IMR-90 (cell line): ENCODE results near the gene MRPL52. TPM values are rescaled to one million over a fixed set of nuclear protein-coding genes. Genes with fewer than 3 reads are reported as not detected.

Experiments
- ATAC-seq: fragments of 200-7000 bp; cut with Tn5 transposase; 2 replicates; pipeline ENCODE4 v1.9.1; 2020; ENCODE audit warnings: low read depth, mild to moderate bottlenecking, moderate library complexity
- BruUV-seq: library from RNA; stranded (reverse); fragments of 400-500 nt; replicated peaks from 2 replicates; lab custom pipeline; 2021; lab: Mats Ljungman, UMichigan
- CTCF ChIA-PET: fragments of 300-600 bp; formaldehyde crosslinking; extraction: SDS; loops from one replicate; lab custom pipeline; 2021; ENCODE audit warnings: antibody characterized with exemption; lab: Yijun Ruan, JAX
- POLR2A ChIA-PET: fragments of 300-600 bp; sonication (Branson Sonifier 250); formaldehyde crosslinking; loops from one replicate; lab custom pipeline; 2022; ENCODE audit warnings: antibody characterized with exemption; ENCODE audit not compliant: unreplicated experiment; lab: Charles Lee
- DNase-seq: peaks from one replicate; pipeline ENCODE4 v3.0.0; 2013
- H2AFZ ChIP-seq: replicated peaks from 2 replicates; pipeline ENCODE3; 2013; ENCODE audit warnings: low read length, mild to moderate bottlenecking; ENCODE audit not compliant: poor library complexity
- H2AK5ac ChIP-seq: 2 replicates; pipeline ENCODE4 v1.6.1; 2013; ENCODE audit warnings: low read depth, low read length, inconsistent platforms
- H2AK9ac ChIP-seq: replicated peaks from 2 replicates; pipeline ENCODE3; 2013; ENCODE audit warnings: mild to moderate bottlenecking, low read depth, low read length, moderate library complexity; ENCODE audit not compliant: poor library complexity
- H2BK120ac ChIP-seq: 2 replicates; pipeline ENCODE4 v1.6.1; 2013; ENCODE audit warnings: low read depth, low read length, inconsistent platforms
- H2BK15ac ChIP-seq: 3 replicates; pipeline ENCODE4 v1.6.1; 2013; ENCODE audit warnings: low read depth, low read length, inconsistent platforms
- H2BK20ac ChIP-seq: 2 replicates; pipeline ENCODE4 v1.6.1; 2013; ENCODE audit warnings: low read depth, mild to moderate bottlenecking, inconsistent platforms, low read length, moderate library complexity
- H2BK5ac ChIP-seq: 2 replicates; pipeline ENCODE4 v1.6.1; 2013; ENCODE audit warnings: mild to moderate bottlenecking, low read depth, low read length, inconsistent platforms; ENCODE audit not compliant: poor library complexity, severe bottlenecking
- H3K14ac ChIP-seq: replicated peaks from 2 replicates; pipeline ENCODE4 v1.6.1; 2013; ENCODE audit warnings: low read depth, low read length, inconsistent platforms
- H3K18ac ChIP-seq: 2 replicates; pipeline ENCODE4 v1.6.1; 2013; ENCODE audit warnings: low read depth, low read length, control low read depth
- H3K23ac ChIP-seq: 2 replicates; pipeline ENCODE4 v1.6.1; 2013; ENCODE audit warnings: low read depth, low read length, inconsistent platforms
- H3K27ac ChIP-seq: 2 replicates; pipeline ENCODE4 v1.5.1; 2013; ENCODE audit warnings: mild to moderate bottlenecking, control low read depth, low read length; ENCODE audit not compliant: insufficient read depth
- H3K27me3 ChIP-seq: 2 replicates; pipeline ENCODE4 v1.6.1; 2013; ENCODE audit warnings: low read length; ENCODE audit not compliant: control insufficient read depth, insufficient read depth
- H3K36me3 ChIP-seq: 2 replicates; pipeline ENCODE4 v1.6.1; 2013; ENCODE audit warnings: low read length, mixed read lengths; ENCODE audit not compliant: control insufficient read depth, insufficient read depth
- H3K4ac ChIP-seq: 2 replicates; pipeline ENCODE4 v1.6.1; 2013; ENCODE audit warnings: low read depth, low read length, inconsistent platforms
- H3K4me1 ChIP-seq: 2 replicates; pipeline ENCODE4 v1.6.1; 2013; ENCODE audit warnings: low read length, mixed read lengths; ENCODE audit not compliant: control insufficient read depth, insufficient read depth
- H3K4me2 ChIP-seq: 2 replicates; pipeline ENCODE4 v1.6.1; 2013; ENCODE audit warnings: low read depth, mild to moderate bottlenecking, control low read depth, low read length, moderate library complexity
- H3K4me3 ChIP-seq: 2 replicates; pipeline ENCODE4 v1.5.1; 2013; ENCODE audit warnings: low read depth, mild to moderate bottlenecking, control low read depth, low read length, moderate library complexity; ENCODE audit not compliant: insufficient read depth
- H3K56ac ChIP-seq: 2 replicates; pipeline ENCODE4 v1.6.1; 2013; ENCODE audit warnings: low read length, inconsistent platforms; ENCODE audit not compliant: insufficient read depth; ENCODE audit errors: extremely low read depth
- H3K79me1 ChIP-seq, 2 experiments: 2 replicates each; pipeline ENCODE4 v1.6.1; 2013; ENCODE audit warnings: low read length in 2 of 2, inconsistent platforms in 1 of 2, low read depth in 1 of 2
- H3K9ac ChIP-seq: 2 replicates; pipeline ENCODE4 v1.6.1; 2013; ENCODE audit warnings: low read depth, low read length, control low read depth
- H3K9me1 ChIP-seq: 2 replicates; pipeline ENCODE4 v1.6.1; 2013; ENCODE audit warnings: low read length, inconsistent platforms; ENCODE audit not compliant: insufficient read depth
- H3K9me3 ChIP-seq: 2 replicates; pipeline ENCODE4 v1.6.1; 2013; ENCODE audit warnings: low read length; ENCODE audit not compliant: control insufficient read depth, insufficient read depth
- H4K20me1 ChIP-seq: 2 replicates; pipeline ENCODE4 v1.6.1; 2013; ENCODE audit warnings: low read length, inconsistent platforms; ENCODE audit not compliant: insufficient read depth
- H4K5ac ChIP-seq: 2 replicates; pipeline ENCODE4 v1.6.1; 2013; ENCODE audit warnings: mild to moderate bottlenecking, low read depth, low read length, control low read depth
- H4K8ac ChIP-seq, 2 experiments: 2 replicates each; pipeline ENCODE4 v1.6.1; 2013; ENCODE audit warnings: low read depth in 2 of 2, low read length in 2 of 2, control low read depth in 1 of 2, inconsistent platforms in 1 of 2
- H4K91ac ChIP-seq: 2 replicates; pipeline ENCODE4 v1.6.1; 2013; ENCODE audit warnings: low read depth, low read length, inconsistent platforms; ENCODE audit not compliant: insufficient read depth
- CHD1 ChIP-seq: IDR thresholded peaks from 2 replicates; pipeline ENCODE4 v1.6.1; 2012; ENCODE audit warnings: low read depth, low read length, improper control_type of control experiment
- FOS ChIP-seq: fragments of 150-350 bp; IDR thresholded peaks from 2 replicates; pipeline ENCODE4 v1.6.1; 2016; ENCODE audit warnings: low read depth, low read length
- MAZ ChIP-seq: IDR thresholded peaks from 2 replicates; pipeline ENCODE4 v1.6.1; 2012; ENCODE audit warnings: low read depth, mild to moderate bottlenecking, low read length, improper control_type of control experiment, moderate library complexity, borderline replicate concordance
- MXI1 ChIP-seq: IDR thresholded peaks from 2 replicates; pipeline ENCODE4 v1.6.1; 2012; ENCODE audit warnings: low read depth, mild to moderate bottlenecking, low read length, moderate library complexity, borderline replicate concordance
- POLR2A ChIP-seq: IDR thresholded peaks from 2 replicates; pipeline ENCODE4 v1.6.1; 2012; ENCODE audit warnings: mild to moderate bottlenecking, low read depth, low read length
- RAD21 ChIP-seq: IDR thresholded peaks from 2 replicates; pipeline ENCODE4 v1.6.1; 2012; ENCODE audit warnings: low read length, improper control_type of control experiment
- RFX5 ChIP-seq: IDR thresholded peaks from 2 replicates; pipeline ENCODE4 v1.8.0; 2012; ENCODE audit warnings: low read depth, mild to moderate bottlenecking, low read length, moderate library complexity
- WGBS, 2 experiments: methylation state at CpG; one replicate each; pipeline versions ENCODE4 v1.1.5 to v1.1.7; 2013; ENCODE audit warnings: missing lambda C conversion rate in 2 of 2; ENCODE audit not compliant: insufficient read length in 1 of 2; ENCODE audit errors: extremely low coverage in 2 of 2; 5-methylcytosine and 5-hydroxymethylcytosine counted together
- dilution Hi-C: fragments of 300-500 bp; cut with HindIII; formaldehyde crosslinking; loops from one replicate; pipeline ENCODE4 v1.14.3; 2018; ENCODE audit warnings: low sequenced_read_pairs; ENCODE audit not compliant: unreplicated experiment
- in situ Hi-C: fragments of 300-500 bp; cut with MboI; formaldehyde crosslinking; loops from 3 replicates; pipeline ENCODE4 v1.14.3; 2019; ENCODE audit warnings: low sequenced_read_pairs, inconsistent platforms, mixed read lengths
- intact Hi-C: fragments of 100-400 bp; cut with micrococcal nuclease; formaldehyde crosslinking; loops from 2 replicates; pipeline ENCODE4 v1.10.0; 2022
- polyA plus RNA-seq, 3 experiments: library from polyadenylated mRNA; depleted of rRNA; stranded (reverse); fragments of >200 nt; gene quantifications; 2 replicates each; pipeline ENCODE4 v1.2.3, GENCODE V29; 2012; ENCODE audit warnings: low replicate concordance in 1 of 3
- total RNA-seq: library from RNA; depleted of rRNA; stranded (reverse); fragments of >200 nt; gene quantifications from 2 replicates; pipeline ENCODE4 v1.2.3, GENCODE V29; 2012
- TF ChIP-seq, protein P1 (sequence below): fragments of 150-350 bp; IDR thresholded peaks from 2 replicates; pipeline ENCODE4 v1.6.1; 2016; ENCODE audit warnings: low read depth, mild to moderate bottlenecking, low read length, moderate library complexity, borderline replicate concordance
- TF ChIP-seq, protein P2 (sequence below): conservative IDR thresholded peaks from 2 replicates; pipeline ENCODE4 v1.5.1; 2012; ENCODE audit warnings: mild to moderate bottlenecking, low read depth, low read length, improper control_type of control experiment

MRPL52 gene
- total and polyA plus RNA-seq, 2 of the 4 experiments (the other 2 are of a cell fraction) = 33.1 to 51.4 TPM

DNA sequence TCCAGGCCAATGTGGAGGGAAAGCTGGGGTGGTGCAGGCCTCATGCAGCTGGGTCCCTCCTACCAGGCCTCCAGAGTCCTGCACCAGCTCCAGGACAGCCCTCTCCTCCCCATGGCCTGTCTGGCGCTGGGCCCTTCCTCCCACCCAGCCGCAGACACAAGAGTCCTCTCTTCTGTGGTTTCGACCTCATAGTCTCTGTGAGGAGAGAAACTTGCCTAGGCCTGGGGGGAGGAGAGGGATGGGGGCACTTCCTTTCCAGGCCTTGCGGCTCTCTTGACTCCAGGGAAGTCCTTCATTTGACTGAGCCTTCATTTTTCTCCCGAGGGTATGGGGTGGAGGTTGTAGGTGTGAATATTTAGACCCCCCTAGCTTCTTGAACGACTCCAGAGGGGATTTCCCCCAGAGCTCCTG lies 8.9 kb downstream of the MRPL52 start:
- Histone ChIP-seq H4K8ac (peak overlapping the region; percentile 89 to 95), H3K23ac (peak overlapping the region; percentile 90), H3K27me3 (no peaks in the 10 kb centered on the region), H3K9me1 (peaks cover 24% of the 10 kb centered on the region), H3K9me3 (no peaks in the 10 kb centered on the region), H3K56ac (peak overlapping the region; percentile 94; the same call in 1 of the 2 replicates), H3K79me1 (peaks cover 6 to 59% of the 10 kb centered on the region in 2 experiments; a peak in 3 of 4 replicates), H3K4me3 (peak overlapping the region; percentile 64), H2BK5ac (peak overlapping the region; percentile 77), H2AFZ (no peak overlapping the region), H4K5ac (peak overlapping the region; percentile 67), H3K4me1 (peaks cover 15% of the 10 kb centered on the region), H4K20me1 (peaks cover 43% of the 10 kb centered on the region), H3K18ac (peak overlapping the region; percentile 77), H2AK5ac (peak overlapping the region; percentile 97), H3K14ac (peak overlapping the region; percentile 68), H3K4me2 (peak overlapping the region; percentile 81), H2AK9ac (peak overlapping the region; percentile 96), H2BK20ac (no peak overlapping the region), H3K9ac (peak overlapping the region; percentile 94), H2BK15ac (peak overlapping the region; percentile 68; the same call in 2 of the 3 replicates), H3K36me3 (peaks cover 50% of the 10 kb centered on the region), H2BK120ac (peak overlapping the region; percentile 86), H4K91ac (peak overlapping the region; percentile 93), H3K4ac (peak overlapping the region; percentile 93), H3K27ac (peak overlapping the region; percentile 96)
- DNase-seq (peak; percentile 66), ATAC-seq (peak; percentile 28)
- 0 out of 2 replicates have a peak, but pooled peaks have one; percentile 4 for TF ChIP-seq RAD21
- TF ChIP-seq, protein P1, sequence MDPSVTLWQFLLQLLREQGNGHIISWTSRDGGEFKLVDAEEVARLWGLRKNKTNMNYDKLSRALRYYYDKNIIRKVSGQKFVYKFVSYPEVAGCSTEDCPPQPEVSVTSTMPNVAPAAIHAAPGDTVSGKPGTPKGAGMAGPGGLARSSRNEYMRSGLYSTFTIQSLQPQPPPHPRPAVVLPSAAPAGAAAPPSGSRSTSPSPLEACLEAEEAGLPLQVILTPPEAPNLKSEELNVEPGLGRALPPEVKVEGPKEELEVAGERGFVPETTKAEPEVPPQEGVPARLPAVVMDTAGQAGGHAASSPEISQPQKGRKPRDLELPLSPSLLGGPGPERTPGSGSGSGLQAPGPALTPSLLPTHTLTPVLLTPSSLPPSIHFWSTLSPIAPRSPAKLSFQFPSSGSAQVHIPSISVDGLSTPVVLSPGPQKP = no peak
- peak; percentile 56 for TF ChIP-seq MAZ
- no peak for TF ChIP-seq RFX5
- no peak for TF ChIP-seq FOS
- TF ChIP-seq, protein P2, sequence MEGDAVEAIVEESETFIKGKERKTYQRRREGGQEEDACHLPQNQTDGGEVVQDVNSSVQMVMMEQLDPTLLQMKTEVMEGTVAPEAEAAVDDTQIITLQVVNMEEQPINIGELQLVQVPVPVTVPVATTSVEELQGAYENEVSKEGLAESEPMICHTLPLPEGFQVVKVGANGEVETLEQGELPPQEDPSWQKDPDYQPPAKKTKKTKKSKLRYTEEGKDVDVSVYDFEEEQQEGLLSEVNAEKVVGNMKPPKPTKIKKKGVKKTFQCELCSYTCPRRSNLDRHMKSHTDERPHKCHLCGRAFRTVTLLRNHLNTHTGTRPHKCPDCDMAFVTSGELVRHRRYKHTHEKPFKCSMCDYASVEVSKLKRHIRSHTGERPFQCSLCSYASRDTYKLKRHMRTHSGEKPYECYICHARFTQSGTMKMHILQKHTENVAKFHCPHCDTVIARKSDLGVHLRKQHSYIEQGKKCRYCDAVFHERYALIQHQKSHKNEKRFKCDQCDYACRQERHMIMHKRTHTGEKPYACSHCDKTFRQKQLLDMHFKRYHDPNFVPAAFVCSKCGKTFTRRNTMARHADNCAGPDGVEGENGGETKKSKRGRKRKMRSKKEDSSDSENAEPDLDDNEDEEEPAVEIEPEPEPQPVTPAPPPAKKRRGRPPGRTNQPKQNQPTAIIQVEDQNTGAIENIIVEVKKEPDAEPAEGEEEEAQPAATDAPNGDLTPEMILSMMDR = no peak
- 0 out of 2 replicates have a peak, but pooled peaks have one; percentile 27 for TF ChIP-seq MXI1
- no peak for TF ChIP-seq CHD1
- TF ChIP-seq POLR2A = peak; percentile 5; the same call in 1 of the 2 replicates
- ChIA-PET CTCF (interaction anchor here (0.8 to 2.1 kb wide), 3 partner anchors 16 to 62 kb away, joined by 3 to 9 read pairs (median 7); partner anchors contain the start of gene LRP10), POLR2A (interaction anchor here (0.6 to 3.6 kb wide), 4 partner anchors 10 to 16 kb away, joined by 3 to 25 read pairs (median 12); no protein-coding TSS in a partner anchor)
- no TSS peak for BruUV-seq
- WGBS, 2 experiments = no CpG with 5 or more reads among the region's 6 CpGs
- in situ Hi-C loops = no loop called here
- intact Hi-C loops = loop anchor here (1.0 to 5.0 kb wide), 7 partner anchors 10 to 281 kb away; partner anchors contain the start of genes AJUBA and RBM23
- dilution Hi-C loops = no loop called here
